HG02763 (cell line): ENCODE measurements around the gene BAG3.
"Not testable (repeated sequence)": the region's sequence is repeated elsewhere in the genome, so short reads cannot be mapped to it uniquely, and the experiment has no call there.

Experiments
- ATAC-seq: cut with Tn5 transposase; IDR thresholded peaks from one replicate; pipeline ENCODE4 v1.9.1; 2021; ENCODE audit warnings: mild to moderate bottlenecking, moderate library complexity; ENCODE audit not compliant: unreplicated experiment

The BAG3 gene

GRCh38 chr10:119689016-119689580, 37.9 kb downstream of the BAG3 start:
- no peak for ATAC-seq

GRCh38 chr10:119691726-119692125, 40.5 kb downstream of the BAG3 start:
- ATAC-seq, result no peak

GRCh38 chr10:119693262-119693957, 42.2 kb downstream of the BAG3 start:
- no peak for ATAC-seq

GRCh38 chr10:119694608-119695007, 43.4 kb downstream of the BAG3 start:
- no peak for ATAC-seq

- ATAC-seq, result peak; percentile 40
These were observed 49.3 kb downstream of the BAG3 start for GRCh38 chr10:119700321-119700954.

GRCh38 chr10:119701861-119702260, 50.7 kb downstream of the BAG3 start:
- ATAC-seq, result no peak

GRCh38 chr10:119702583-119702982, 51.4 kb downstream of the BAG3 start:
- ATAC-seq, result no peak

- ATAC-seq, result no peak
These were observed 52.8 kb downstream of the BAG3 start for GRCh38 chr10:119703903-119704508.

GRCh38 chr10:119705434-119705831, 54.3 kb downstream of the BAG3 start:
- ATAC-seq, result peak; percentile 46

- ATAC-seq, result no peak
These were observed 55.5 kb downstream of the BAG3 start for GRCh38 chr10:119706521-119707278.

GRCh38 chr10:119707331-119707730, 56.2 kb downstream of the BAG3 start:
- ATAC-seq, result not testable (repeated sequence)

- ATAC-seq, result not testable (repeated sequence)
These were observed 59.8 kb downstream of the BAG3 start for GRCh38 chr10:119710935-119711334.

- ATAC-seq, result no peak
These were observed 62.7 kb downstream of the BAG3 start for GRCh38 chr10:119713744-119714483.

GRCh38 chr10:119714484-119714816, 63.3 kb downstream of the BAG3 start:
- ATAC-seq, result no peak

GRCh38 chr10:119715628-119716505, 64.7 kb downstream of the BAG3 start:
- no peak for ATAC-seq

- no peak for ATAC-seq
These were observed 72.0 kb downstream of the BAG3 start for GRCh38 chr10:119723161-119723560.

- no peak for ATAC-seq
These were observed 72.4 kb downstream of the BAG3 start for GRCh38 chr10:119723624-119724023.

GRCh38 chr10:119724593-119725516, 73.7 kb downstream of the BAG3 start:
- peak; percentile 5 for ATAC-seq

- no peak for ATAC-seq
These were observed 74.3 kb downstream of the BAG3 start for GRCh38 chr10:119725517-119725827.
